ENCODE results near the gene ITGA11.

The ITGA11 gene

DNA sequence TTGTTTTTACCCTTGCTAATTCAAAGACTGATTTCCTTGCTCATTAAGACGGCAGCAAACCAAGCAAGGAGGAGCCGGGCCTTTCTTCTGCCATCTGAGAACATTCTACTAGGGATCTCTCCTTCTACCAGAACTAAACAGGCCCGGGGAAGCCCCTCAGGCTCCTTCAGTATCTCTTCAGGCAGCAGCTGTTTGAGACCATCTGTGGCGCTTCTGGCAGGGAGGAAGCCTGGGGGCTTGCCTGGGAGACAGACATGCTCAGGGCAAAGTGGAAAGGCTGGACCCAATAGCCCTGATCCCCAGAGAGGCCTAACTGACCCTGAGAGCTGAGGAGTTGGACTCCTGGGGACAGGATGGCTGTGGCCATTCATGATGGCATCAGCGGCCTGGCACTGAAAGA, 86.5 kb downstream of the ITGA11 start:
- DNase-seq = no peak

DNA sequence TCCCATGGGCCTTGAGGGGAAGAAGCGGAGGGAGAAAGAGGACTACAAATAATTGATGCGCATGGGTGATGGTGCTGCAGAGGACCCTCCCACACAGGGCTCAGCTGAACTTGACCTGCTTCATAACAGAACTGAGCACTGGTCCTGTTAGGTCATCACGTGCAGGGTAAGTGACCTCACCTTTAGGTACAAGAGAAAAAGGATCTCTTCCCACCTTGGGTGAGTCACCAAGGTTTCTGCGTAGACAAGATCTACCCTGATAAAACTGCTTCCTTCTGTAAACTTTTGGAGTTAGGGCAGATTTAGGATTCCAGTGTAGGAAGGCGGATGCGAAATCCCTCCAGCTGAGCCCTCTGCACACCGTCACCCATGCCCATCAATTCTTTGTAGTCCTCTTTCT, 87.4 kb downstream of the ITGA11 start:
- no peak for DNase-seq

DNA sequence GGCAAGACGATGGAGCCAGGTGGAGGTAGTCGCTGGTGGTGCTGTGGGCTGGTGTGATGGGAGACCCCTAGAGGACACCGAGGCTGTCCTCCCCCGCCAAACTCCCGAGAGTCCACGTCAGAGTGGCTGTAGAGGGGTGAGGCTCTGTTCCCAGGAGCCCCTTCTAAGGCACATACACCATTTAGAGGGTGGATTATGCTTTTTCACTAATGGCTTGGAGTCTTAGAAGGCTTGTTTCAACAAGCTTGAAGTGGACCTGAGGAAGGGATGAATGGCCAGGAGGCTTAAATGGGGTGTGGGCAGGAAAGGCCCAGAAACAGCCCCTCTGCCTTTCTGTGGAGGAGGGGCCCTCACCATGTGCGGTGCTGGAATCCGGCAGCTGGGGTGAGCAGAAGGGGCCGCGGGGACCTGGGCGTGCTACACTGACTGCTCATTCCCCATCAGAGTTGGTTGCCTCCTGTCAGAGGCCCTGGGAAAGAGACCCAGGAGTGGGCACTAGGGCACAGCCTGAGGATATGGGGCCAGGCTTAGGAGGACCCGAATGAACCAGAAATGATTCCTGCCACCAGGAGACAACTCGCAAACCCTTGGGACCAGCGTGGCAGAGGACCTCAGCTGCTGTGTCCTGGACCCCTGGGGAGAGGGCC, 88.3 kb downstream of the ITGA11 start:
- DNase-seq = no peak

DNA sequence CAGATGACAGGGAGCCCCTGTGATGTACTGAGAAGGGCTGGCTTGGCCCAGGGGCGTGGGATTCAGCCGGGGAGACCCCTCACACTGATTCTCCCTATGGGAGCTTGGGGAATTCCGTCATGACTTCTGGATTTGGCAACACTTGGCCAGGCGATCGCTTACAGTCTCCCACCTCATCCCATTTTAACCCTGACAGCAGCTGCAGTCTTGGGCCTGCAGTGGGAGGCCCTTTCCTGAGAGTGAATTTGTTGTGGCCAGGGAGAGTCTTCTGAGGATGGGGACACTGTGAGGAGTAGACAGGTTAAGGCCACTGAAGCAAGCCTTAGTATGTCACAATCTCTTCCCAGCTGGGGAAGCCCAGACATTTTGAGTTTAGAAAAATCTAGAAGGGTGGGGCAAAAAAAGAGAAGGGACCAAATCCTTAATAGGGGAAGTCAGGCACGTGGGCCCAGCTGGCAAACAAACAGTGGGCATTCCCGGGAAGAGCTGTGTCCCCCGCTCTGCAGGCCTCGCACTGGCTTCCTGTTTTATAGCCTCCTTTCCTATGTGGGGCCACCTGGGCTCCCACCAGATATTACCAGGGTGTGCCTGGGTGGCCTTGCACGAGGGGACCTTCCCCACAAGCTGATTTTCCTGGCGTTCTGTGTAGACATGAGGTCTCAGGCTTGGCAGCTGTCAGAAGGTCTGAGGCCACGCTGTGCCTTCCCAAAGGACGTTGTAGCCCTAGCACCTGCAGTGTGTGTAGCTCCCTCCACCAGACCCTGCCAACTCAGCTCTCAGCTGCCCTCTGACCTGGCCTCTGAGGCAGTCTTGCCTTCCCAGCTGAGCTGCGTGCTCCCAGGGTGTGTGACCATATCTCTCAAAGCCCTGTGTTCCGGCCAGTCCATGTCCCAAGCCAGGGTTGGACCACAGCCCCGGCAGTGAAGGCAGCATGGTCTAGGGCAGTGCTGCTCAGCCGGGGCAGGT, 89.9 kb downstream of the ITGA11 start:
- DNase-seq = no peak

DNA sequence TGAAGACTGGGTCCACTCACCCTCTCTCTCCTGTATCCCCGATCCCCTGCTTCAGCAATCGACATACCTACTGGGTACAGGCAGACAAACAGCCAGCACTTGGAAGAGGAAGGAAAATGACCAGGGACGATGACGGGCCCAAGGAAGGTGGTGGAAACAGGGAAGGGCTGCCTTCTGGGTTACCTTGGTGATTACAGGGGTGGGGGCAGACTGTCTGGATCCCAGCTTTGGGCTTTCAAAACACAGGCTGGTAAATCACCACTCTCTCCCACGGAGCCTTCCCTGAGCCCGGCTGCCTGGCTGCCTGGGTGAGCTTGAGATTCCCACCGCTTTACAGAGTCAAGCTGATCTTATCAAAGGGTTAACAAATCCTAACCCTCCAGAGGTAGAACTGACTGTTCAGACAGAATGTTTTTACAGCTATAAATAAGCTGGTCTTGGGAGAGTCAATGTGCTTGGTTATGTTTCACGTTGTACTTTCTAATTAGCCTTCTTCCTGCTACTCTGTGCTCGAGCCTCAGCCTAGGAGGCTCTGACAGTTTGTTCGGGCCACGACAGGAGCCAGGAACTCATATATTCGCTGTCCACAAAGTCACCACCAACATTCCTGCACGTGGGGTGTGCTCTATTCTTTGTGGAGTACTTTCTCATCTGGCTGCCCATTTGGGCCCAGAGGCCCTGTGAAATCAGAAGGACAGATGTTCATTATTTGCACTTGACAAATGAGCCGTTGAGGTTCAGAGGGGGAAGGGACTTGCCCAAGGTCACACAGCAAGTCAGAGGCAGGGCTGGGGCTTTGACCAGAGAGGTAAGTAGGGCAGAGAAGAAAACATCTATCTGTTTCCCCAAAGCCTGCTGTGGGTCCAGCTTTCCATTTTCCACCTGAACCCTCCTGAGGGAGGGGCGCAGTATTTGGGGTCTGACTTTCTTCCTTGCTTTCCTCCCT, 91.0 kb downstream of the ITGA11 start:
- no peak for DNase-seq

DNA sequence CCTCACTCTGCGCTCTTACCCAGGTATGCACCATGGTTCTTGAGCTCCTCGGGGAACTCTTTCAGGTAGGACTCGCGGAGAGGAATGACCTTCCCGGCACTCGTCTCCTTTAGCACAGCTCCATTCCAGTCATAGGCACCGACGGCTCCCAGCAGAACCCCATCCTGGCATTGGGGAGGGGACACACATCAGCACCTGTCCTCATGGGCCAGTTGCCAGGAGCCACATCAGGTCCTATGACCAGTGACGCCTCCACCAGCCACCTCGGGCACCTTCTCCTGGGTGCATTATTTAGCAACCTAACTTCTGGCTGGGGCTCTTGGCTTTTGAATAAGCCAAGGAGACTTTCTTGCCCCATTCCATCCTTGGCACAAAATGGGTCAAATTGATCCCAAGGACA, 92.5 kb downstream of the ITGA11 start:
- no peak for DNase-seq

DNA sequence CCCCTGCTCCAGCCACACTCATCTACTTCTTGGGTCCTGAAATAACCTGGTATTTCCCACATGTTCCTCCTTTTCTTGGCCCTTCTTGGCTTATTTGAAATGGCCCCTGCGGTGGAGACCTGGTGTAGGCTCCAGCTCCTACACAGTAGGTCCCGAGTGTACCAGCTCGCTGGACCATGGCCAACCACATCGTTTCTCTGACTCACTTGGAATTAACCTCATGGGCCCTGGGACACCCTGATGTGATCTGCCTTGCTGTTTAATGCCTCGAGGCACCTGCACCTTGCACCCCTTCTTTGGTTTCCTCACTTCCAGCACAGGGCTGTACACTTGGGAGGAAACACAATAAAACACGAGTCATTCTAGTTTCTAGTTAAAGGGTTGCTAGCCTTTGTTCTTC, 94.1 kb downstream of the ITGA11 start:
- DNase-seq = no peak

DNA sequence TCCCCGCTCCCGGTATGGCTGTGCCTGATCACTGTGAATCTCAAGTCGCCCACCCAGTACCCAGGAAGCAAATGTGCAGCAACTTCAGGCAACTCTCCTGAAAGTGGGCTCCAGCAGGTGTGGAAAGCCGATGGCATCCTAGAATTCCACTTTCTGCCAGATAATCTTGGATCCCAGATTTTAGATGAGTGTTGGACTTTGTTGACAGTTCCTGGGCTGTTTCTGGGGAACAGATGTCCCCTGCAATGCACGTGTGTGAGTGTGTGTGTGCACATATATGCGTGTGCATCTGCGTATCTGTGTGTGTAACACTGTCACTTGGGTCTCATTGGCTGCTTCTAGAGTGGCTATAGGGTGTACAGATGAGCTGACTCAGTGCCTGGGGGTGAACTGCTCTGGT, 95.4 kb downstream of the ITGA11 start:
- no peak for DNase-seq

DNA sequence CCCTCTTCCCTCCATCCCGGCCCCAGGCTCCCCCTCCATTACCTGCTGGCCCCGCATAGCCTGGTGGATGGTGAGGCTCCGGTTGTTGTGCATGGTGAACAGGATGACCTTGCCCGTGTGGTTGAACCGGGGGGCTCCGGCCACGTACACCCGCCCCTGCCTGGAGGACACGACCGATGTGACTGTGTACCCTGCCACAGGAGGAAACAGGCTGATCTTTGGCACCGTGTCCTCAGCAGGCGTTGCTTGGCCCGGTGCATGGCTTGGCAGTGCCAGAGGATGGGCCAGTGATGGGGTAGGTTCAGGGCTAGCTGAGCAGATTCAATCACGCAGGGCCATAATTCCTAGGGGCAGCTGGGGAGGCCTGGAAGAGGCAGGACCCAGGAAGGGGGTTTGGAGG, 96.3 kb downstream of the ITGA11 start:
- DNase-seq = no peak

DNA sequence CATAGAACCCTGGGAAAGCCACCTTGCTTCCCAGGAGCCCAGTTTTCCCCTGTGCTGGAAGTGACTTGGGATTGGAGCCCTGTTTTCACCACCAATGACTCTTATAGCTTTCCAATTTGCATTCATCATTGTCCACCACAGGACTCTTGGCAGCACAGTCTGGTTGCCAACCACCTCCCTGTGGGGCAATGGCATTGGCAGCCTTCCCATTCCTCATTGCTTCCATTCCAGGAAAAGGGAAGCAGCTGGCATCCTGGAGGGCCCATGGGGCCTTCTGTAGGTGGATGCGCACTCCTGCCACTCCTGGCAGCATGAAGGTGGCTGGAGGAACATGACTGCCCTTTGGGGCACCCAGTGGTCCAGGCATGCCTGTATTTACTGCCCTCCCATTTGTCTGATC, 96.7 kb downstream of the ITGA11 start:
- peak; percentile 90 for DNase-seq

DNA sequence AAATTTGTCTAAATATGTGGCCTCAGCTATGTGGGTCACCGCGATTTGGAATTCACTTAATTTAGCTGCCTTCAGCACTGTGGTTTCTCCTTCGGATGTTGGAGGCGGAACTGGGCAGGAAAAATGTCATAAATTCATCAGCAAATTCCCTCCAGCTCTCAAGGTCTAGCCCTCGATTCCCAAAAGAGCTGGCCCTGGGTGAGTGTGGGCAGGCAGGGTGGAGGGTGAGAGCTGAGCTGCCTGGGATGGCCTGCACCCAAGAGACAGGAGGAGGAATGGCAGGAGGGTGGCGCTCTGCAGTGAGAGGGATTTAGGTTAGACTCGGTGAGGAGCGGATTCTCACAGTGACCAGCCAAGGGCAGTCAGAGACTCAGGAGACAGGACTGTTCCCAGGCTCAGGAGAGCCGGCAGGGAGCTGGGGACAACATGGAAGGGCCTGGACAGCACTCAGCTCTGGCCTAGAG, 97.3 kb downstream of the ITGA11 start:
- peak; percentile 4 for DNase-seq

DNA sequence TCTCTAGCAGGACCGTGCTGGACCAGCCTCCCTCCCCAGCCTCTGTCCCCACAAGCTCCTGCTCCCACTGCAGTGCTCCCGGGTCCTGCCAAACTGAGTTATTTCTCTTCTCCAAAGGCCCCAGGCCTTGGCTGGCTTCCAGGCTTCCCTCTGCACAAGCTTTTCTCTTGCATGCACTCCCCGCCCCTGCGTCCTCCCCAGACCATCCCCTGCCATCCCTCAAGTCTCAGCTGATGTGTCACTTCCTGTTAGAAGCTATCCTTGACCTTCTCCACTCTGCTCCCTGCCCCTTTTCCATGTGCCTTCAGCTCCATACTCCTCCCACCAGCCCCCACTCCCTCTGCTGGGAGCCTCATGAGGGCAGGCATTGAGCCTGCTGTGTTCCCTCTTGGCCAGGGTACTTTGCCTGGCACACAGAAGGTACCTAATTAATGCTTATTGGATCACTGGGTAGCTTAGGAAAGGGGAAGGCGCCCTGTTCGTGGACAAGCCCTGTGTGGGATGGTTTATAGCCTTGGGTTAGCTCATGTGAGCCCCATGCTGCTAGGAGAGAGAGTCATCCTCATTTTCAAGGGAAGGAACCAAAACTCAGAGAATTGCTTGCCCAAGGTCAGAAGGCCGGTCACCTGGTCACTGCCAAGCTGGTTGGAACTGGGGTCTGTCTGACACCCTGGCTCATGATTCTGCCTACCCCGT, 98.0 kb downstream of the ITGA11 start:
- peak; percentile 60 for DNase-seq

DNA sequence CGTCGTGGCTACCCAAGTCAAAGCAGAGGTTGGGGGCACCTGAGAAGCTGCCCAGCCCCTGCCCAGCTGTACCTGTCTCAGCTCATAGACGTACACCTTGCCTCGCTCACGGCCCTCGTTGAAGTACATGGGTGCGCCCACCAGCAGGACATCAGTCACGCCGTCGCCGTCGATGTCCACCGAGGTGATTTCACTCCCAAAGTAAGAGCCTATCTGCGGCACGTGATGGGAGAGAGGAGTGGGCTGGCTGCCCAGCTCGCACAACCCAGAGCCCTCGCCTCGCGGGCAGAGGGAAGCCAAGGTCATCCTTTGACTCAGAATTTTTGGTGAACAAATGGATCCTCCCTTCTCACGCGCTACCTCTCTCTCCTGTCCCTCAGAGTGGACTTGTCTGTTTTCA, 99.7 kb downstream of the ITGA11 start:
- DNase-seq = no peak

DNA sequence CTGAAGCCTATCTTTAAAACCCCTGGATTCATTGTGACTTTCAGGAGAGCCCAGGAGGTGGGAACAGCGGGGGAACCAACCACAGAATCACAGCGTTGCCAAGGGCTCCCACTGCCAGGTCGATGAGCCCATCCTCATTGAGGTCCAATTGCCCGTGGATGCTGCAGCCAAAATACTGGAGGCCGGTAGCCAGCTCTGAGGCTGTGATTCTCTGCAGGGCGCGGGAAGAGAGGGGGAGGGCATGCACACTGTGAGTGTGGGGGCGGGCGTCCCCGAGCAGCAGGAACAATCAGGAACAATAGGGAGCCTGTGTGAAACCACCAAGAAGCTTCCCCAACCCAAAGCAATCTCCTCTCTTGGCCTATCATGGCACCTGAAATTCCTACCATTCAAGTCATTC, 101.1 kb downstream of the ITGA11 start:
- peak; percentile 83 for DNase-seq

DNA sequence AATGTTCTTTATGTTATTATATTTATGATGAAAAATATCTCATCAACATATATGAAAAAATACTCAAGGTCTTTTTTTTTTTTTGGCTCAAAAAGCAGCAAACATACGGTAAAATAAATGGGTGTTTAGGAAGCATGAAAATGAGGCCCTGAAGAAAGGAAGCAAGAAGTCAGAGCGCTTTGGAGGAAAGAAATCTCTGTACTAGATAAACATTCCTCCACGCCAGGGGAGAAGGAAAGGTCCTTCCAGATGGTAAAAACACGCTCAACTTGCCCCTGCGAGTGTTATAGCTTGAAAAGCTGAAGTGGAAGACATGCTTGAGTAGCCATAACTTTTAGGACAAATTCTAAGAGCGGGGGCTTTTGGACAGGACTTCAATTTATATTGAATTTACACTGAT, 101.5 kb downstream of the ITGA11 start:
- no peak for DNase-seq

DNA sequence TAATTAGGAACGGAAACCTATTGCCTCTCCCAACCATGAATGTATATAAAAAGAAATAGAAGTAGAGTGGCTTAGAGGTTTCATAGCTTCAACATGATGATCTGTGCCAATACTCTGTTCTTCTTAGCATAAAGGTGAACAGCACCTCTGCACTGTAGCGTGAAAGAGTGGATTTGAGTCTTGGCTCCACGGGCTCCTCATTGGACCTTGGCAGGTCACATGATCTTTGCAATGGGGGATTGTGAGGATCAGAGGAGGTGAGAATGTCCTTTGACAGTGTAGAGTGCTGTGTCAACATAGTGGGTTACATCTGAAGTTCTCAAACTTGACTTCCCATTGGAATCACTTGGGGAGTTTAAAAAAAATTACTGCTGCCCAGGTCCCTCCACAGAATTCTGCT, 103.0 kb downstream of the ITGA11 start:
- no peak for DNase-seq

DNA sequence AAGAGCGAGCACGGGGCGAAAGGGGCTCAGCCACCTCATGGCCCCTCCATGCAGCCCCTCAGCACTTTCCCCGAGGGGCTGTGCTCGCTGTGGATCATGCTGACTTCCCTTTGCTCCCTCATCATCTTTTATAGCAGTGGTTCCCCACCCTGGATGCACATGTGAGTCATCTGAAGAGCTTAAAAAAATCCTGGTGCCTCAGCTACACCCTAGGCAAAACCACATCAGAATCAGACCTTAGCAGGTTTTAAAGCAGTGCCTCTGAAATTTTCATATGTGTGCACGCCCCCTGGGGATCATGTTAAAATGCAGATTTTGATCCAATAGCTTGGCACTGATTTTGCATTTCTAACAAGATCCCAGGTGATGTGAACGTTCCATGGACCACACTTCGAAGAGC, 103.5 kb downstream of the ITGA11 start:
- no peak for DNase-seq

DNA sequence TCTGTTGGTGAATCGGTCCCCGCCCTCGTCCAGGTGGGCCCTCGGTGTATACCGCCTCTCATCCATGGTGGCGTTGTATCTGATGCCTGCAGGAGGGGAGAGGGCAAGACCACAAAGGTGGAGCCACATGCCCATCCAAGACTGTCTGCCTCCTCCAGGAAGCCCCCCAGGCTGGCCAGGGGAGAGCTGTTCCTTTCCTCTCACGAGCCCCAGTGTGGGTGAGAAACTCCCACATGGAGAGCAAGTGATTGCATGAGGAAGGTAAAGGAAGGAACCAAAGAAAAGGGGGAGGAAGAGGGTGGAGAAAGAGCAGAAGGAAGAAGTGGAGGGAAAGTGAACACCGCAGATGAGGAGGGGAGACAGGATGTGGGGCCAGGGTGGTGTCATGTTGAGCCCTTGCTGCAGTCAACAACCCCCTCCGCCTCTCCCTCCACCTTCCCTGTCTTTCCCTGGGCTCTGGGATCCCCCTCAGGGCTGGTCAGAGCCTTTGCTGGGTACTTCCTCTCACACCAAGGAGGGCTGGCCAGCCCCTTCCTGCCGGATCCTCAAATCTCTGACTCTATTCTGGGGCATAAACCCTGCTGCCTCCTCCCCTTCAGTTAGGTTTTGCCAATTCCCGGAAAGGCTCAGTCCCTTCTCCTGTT, 105.1 kb downstream of the ITGA11 start:
- no peak for DNase-seq

DNA sequence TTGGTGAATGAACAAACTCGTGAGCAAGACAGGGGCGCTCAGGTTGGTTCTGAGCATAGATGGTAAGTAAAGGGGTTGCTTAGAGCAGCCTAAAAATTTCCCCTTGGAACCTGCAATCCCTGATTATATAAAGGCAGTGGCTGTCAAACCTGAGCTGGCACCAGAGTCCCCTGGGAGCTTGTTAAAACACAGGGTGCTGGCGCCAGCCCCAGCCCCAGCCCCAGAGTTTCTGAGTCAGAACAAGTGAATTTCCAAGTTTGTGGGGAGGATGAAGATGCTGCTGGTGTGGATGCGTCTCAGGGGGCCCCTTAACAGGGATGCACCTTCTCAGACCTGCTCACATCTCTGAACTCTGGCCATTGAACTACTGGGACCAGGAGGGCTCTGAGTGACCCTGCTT, 106.2 kb downstream of the ITGA11 start:
- peak; percentile 10 for DNase-seq

DNA sequence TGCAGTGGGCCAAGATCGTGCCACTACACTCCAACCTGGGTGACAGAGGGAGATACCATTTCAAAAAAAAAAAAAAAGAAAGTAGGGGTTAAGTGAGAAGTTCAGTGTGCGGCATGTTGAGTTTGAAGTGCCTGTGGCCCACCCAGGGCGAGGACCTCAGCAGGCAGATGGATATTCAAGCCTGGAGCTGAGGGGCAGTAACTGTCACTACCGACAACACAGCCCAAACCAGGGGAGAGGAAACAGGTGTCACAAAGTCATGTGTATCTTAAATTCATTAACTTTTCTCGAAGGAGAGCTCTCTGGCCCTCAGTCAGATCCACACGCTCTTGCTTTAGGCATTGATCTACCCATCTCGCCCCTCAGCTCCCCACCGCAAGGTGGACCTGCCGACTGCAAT, 109.2 kb downstream of the ITGA11 start:
- DNase-seq = no peak

DNA sequence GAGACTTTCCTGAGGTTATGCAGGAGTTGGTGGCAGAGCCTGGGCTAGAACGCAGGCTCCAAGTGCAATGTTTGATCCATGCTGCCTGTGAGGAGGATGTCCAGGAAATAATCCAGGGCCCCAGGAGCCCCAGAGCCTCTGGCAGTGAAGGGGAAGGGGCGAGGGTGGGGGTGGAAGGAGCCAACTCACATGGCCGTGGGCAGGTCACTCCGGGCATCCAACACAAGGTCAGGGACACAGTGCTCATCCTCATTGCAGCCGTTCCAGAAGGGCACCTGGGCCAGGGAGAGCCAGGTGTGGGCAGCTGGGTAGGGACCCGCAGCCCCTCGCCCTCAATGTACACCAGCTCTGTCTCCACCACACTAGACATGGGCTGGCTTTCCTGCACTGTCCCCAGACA, 110.7 kb downstream of the ITGA11 start:
- no peak for DNase-seq

DNA sequence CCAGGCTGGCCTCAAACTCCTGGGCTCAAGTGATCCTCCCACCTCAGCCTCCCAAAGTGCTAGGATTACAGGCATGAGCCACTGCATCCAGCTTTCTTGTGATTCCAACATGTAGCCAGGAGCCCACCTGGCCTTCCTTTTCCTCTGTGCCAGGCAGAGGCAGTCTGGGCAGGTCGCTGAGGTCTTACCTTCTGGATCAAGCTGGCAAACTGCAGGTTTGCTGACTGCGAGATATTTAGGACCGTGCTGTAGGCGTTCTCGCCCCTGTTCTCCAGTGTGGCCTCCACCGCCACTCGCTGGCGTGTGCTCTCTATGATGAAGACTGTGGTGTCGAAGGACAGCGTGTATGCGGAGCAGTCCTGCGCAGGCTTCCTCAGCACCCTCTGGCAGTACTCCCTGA, 112.0 kb downstream of the ITGA11 start:
- no peak for DNase-seq

Data from NCI-H69 (cell line).